GM21786 (cell line): ENCODE results near the gene SLC35G6.
"Not testable (repeated sequence)": the region's sequence is repeated elsewhere in the genome, so short reads cannot be mapped to it uniquely, and the experiment has no call there.

ENCODE experiments used
- ATAC-seq: cut with Tn5 transposase; IDR thresholded peaks from one replicate; pipeline ENCODE4 v1.9.1; 2021; ENCODE audit not compliant: unreplicated experiment

The SLC35G6 gene

DNA sequence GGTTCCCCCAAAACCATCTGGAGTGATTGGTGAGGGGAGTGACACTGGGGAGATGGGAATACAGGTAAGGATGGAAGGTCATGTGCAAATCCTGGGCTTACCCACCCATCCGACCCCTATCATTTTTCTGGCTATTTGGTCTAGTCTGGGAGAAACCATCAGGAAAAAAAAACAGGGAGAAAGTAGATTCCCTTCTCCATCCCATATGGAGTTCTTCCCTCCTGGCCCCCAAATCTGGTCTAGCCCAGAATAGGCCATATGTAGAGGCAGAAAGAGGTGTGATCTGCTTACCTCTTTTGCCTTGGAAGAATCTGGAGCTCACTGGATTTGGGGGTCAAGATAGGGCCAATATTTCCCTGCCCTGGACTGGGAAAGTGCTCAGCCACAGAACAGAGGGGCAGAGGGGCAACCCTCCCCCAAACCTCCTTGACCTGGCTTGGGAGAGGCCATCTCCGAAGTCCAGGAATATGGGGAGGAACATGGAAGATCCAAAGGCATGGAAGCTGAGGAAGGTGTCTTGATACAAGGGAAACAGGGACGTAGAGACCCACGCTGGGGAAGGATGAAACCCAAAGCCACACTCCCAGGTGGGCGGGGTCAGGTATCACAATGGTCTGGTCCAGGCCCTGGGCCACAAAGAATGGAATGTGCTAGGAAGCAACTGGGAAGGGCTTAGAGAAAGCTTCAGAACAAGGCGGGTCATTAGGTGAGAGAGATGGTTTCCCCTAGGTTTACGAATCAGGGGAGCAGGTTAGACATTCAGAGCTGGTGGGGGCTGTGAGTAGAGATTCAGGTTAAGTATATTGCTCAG, 20.2 kb upstream of the SLC35G6 start:
- no peak for ATAC-seq

DNA sequence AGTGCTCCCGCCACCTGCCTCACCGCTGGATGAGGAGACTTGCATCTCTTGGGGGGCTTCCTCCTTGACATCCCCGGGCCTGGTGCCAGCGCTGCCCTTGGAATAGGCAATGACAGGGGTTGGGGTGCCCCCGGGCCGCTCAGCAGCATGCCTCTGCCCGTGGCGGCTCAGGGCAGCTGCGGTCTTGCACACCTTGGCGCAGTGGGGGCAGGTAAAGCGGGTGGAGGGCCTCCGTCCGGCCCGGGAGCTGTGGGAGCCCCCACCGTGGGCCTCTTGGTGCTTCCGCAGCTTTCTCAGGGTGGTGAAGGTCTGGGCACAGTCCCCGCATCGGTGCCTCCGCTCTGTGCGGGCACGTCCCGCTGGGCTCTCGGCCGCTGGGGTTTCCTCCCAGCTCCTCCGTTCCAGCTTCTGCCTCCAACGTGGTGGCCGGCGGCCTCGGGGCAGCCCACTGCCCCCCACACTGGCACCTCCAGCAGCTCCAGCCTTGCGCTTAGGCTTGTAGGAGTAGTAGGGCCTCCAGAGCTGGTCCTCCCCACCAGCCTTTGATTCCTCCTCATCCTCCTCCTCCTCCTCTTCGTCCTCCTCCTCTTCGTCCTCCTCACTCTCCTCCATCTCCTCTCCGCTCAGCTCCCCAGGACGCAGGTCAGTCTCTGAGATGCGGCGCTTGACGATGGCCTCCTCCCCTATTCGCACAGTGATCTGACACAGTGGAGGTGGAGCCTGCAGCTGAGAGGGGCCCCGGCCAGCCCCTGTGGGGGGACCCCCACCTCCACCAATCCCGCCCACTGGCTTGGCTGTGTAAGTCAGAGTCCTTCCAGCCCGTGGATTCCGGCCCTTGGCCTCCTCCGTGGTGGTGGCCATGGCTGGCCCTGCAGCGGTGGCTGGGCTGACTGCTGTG, 18.5 kb upstream of the SLC35G6 start:
- no peak for ATAC-seq

DNA sequence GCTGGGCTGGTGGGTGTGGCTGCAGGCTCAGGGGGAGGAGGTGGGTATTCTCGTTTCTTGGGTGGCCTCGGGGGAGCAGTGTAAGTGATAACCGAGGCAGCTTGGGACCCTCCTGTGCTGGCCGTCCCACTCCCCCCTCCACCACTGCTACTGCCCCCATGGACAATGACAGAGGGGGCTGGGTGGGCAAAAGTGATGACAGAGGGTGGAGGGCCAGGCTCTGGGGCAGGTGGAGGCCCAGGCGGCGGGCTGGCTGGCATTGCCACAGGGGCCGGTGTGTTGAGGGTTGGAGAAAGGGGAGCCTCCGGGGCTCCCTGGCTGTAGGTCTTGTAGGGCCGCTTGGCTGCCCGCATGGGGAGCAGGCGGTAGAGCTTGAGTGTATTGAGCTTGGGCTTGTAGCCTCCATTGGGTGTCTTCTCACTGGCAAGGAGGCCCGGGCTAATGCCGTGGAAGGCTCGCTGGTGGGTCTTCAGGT, 17.8 kb upstream of the SLC35G6 start:
- no peak for ATAC-seq

DNA sequence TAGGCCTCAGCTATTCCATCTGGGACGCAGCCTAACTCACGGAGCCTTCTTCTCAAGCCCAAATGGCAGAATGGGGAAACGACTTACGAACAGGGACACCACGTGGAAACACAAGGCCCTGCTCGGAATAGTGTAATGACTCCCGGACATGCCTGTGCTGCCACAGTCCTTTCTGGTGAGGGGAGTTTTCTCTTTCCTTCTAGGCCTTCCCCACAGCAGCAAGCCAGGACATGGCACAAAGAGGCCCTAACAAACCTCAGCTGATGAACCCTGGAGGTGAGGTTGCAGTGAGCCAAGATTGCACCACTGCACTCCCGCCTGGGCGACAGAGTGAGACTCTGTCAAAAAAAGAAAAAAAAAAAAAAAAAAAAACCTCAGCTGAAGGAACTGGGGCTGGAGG, 17.2 kb upstream of the SLC35G6 start:
- no peak for ATAC-seq

DNA sequence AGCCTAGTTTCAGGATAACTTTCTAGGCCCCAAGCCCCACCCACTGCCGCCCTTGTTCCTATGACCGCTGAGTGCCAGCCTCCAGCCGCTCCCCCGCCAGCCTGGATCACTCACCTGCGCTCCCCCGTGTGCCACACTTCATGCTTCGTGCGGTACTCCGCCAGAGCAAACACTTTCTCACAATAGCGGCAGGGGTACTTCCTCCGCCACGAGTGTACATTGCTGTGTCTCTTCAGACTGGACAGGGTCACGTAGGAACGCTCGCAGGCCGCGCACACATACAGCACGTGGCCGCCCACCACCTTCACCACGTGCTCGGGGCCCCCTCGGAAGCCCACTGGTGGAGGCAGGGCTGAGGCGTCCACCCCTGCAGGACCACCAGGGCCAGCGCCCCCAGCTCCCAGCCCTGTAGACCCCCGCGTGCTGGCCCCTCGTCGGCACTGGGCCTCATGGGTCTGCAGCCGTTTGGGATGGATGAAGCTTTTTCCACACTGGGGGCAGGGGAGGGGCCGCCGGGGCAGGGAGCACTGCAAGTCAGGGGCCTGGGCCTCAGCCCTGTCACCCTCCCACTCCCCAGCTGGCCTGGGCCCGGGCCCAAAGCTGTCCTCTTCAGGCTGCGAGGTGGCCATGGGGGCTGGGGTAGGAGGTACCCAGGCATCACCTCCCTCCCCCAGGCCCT, 15.5 kb upstream of the SLC35G6 start:
- ATAC-seq, result no peak

DNA sequence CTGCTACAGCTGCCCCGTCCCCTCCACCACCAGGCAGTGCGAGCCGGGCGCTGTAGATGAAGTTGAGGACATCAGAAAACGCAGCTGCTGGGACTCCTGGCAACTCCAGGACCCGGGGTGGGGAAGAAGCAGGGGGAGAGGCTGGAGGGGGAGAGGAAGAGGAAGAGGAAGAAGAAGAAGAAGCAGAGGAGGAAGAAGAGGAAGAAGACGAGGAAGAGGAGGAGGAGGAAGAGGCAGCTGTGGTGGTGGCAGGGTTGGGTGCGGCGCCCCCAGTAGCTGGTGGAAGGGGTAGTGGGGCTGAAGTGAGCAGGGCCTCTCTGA, 15.0 kb upstream of the SLC35G6 start:
- ATAC-seq, result no peak

DNA sequence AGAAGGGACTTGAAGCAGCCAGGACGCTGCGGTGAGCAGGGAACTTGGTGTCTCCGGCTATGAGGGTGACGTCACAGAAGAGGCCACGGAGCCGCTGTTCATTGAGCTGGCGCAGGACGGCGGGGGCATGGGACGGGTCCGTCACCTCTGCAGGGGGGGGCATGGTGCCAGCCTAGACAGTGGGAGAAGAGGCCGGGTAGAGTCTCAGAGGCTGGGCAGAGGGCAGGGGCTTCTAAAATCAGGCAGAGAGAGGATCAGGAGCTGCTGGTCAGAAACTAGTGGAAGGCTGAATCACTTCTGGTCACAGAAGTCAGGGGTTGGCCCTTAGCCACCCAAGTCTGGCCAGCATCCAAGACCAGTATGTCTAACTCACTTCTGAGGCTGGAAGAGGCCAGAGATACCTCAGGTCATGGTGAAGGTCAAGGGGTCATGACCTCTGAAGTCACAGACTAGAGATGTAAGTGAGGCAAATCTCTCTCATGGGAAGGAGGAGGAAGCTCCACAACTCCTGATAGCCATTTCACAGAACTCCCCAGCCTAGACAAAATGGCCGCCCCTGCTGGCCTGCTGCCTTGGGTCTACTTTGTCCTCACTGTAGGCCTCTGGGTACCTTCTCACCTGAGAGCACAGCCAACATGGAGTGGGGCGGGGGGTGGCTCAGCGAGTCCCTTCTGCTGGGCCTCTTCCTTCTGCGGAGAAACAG, 14.5 kb upstream of the SLC35G6 start:
- ATAC-seq, result no peak

DNA sequence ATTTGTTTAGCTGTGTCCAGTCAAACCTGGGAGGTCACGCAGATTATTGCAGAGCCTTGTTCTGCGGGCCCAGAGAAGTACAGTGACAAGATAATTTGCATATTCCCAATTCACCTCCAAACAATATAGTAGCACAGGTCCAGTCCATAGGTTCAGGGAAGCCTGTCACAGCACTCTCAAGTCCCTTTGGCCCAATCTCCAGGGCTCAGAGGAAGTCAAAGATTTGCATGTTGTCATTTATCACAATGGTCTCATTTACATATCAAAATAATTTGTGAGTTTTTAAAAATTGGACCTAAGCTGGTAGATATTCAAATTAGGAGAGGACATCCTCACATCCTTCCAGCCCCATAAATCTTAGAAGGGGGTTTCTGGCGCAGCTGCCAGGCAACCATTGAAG, 13.7 kb upstream of the SLC35G6 start:
- no peak for ATAC-seq

DNA sequence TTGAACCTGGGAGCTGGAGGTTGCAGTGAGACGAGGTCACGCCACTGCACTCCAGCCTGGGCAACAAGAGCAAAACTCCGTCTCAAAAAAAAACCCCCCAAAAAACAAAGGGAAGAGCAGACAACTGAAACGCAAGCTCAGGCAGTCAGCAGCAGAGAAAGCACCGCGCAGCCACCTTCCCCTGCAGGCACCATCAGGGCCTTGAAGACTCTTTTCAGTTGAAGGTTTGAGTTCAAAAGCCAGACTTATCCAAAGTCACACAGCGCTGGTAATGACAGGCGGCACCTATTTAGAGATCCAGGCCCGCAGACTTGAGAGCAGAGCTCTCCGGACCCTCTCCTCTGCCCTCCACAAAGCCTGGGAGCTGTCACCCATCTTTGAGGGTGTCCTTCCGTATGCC, 13.0 kb upstream of the SLC35G6 start:
- ATAC-seq, result no peak

DNA sequence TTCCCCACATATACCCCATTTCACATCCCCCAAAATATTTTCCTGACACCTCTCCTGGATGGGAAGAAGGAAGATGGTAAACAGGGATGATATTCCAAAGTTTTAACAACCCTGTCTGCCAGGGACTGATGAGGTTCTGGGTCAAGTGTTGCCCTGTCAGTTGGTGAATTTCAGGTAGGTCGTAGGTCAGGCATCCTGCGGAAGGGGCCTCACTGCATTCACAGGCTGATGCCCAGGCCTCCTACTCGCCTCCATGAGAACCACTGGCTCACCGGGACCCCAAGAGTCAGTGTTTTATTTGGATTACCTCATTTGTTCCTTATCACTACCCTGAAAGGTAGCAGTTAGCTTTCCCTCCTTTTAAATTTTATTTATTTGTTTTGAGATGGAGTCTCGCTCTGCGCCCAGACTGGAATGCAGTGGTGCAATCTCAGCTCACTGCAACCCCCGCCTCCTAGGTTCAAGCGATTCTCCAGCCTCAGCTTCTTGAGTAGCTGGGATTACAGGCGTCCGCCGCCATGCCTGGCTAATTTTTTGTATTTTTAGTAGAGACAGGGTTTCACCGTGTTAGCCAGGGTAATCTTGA, 12.3 kb upstream of the SLC35G6 start:
- ATAC-seq, result no peak

DNA sequence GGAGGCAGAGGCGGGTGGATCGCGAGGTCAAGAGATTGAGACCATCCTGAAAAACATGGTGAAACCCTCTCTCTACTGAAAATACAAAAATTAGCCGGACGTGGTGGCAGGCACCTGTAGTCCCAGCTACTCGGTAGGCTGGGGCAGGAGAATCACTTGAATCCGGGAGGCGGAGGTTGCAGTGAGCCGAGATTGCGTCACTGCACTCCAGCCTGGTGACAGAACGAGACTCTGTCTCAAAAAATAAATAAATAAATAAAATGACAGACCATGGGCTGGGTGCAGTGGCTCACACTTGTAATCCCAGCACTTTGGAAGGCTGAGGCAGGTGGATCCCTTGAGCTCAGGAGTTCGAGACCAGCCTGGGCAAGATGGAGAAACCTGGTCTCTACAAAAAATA, 11.4 kb upstream of the SLC35G6 start:
- ATAC-seq, result not testable (repeated sequence)

DNA sequence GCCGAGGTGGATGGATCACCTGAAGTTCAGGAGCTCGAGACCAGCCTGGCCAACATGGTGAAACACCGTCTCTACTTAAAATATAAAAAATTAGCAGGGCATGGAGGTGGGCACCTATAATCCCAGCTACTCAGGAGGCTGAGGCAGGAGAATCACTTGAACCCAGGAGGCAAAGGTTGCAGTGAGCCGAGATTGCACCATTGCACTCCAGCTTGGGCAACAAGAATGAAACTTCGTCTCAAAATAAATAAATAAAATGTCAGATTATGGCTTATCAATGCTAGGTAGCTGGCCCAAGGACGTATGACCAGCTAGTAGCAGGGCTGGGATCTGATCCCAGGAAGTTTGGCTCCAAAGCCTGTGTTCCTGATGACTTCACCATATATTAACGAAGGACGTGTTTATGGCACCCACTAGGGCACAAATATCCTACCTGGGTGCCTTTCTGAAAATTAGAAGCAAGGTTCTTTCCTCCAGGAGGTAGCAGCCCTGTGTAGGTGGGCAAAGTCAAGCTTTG, 10.7 kb upstream of the SLC35G6 start:
- ATAC-seq, result not testable (repeated sequence)

DNA sequence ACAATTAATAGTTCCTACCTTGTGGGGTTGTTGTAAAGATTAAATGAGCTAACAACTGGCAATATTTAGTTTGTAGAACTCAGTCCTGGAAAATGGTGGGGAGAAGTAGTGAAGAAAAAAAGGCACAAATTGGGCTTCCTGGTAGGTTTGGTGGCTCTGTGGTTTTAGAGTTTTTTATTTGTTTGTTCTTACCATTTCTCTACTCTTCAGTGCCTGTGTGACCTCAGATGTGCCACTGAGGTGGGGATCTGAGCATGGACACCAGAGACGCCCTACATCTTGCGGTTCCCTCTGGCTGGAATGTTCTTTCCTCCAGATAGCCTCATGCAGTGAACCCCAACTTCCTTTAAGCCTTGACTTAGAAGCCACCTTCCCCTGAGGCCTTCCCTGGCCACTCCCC, 9.5 kb upstream of the SLC35G6 start:
- no peak for ATAC-seq

DNA sequence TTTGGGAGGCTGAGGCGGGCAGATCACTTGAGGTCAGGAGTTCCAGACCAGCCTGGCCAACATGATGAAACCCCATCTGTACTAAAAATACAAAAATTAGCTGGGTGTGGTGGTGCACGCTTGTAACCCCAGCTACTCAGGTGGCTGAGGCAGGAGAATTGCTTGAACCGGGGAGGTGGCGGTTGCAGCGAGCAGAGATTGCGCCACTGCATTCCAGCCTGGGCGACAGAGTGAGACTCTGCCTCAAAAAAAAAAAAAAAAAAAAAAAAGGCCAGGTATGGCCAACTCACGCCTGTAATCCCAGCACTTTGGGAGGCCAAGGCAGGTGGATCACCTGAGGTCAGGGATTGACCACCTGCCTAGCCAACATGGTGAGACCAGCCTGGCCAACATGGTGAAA, 6.5 kb upstream of the SLC35G6 start:
- not testable (repeated sequence) for ATAC-seq

DNA sequence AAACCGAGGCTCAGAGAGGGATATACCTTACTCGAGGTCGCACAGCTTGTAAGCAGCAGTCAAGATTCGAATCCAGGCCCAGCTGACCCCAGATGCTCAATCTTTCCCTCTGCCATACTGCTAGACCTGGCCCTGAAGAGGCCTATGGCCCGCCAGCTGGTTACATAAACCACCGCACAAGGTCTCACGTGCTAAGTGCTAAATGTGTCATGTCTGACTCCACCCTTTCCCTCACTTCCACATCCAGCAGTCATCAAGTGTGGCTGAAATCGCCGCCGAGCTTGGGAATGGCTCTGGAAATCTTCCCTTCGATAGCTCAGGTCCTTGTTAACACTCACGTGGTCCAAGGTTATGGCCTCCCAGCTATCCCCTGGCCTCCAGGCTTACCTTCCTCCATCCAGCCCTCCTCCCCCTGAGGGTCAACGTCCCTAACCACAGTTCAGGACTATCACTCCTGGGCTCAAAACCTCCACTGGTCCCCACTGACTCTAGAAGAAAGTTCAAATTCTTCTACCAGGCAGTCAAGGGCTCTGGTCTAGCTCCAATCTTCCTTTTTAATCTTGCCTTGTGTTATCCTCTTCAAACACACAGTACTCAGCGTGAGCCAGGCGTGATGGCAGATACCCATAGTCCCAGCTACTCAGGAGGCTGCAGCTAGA, 5.4 kb upstream of the SLC35G6 start:
- ATAC-seq, result no peak

DNA sequence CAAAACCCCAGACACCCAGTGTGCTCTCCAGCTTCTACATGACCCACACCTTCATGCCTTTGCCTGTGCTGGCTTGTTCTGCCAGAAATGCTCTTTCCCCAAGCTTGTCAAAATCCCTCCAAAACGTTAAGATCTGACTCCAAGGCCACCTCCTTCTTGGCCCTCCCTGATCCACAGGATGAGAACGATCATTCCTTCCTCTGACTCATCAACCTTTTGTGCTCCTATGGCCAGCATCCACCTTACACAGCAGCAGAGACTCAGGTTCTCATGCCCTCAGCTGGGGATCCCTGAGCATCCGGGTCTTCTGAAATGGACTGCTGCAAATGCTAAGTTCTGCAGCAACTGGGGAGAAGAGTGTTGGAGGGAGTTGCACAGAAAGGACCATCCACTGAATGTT, 4.8 kb upstream of the SLC35G6 start:
- ATAC-seq, result no peak

DNA sequence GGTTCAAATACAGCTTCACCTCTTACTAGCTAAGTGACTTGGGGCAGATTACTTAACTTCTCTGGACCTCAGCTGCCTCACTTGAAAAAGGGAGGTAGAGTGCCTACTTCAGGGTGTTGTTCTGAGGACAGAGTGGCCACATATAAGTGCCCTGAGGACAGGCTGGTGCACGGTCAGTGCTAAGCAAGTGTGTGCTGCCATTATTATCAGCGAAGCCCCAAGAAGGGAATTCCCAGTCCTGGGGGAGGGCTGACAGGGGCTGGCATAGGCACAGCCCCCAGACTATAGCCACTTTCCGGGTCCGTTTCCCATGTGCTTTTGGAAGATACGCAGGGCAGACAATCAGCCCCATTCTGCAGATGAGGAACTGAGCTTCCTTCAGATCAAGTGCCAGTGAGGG, 4.3 kb upstream of the SLC35G6 start:
- no peak for ATAC-seq

DNA sequence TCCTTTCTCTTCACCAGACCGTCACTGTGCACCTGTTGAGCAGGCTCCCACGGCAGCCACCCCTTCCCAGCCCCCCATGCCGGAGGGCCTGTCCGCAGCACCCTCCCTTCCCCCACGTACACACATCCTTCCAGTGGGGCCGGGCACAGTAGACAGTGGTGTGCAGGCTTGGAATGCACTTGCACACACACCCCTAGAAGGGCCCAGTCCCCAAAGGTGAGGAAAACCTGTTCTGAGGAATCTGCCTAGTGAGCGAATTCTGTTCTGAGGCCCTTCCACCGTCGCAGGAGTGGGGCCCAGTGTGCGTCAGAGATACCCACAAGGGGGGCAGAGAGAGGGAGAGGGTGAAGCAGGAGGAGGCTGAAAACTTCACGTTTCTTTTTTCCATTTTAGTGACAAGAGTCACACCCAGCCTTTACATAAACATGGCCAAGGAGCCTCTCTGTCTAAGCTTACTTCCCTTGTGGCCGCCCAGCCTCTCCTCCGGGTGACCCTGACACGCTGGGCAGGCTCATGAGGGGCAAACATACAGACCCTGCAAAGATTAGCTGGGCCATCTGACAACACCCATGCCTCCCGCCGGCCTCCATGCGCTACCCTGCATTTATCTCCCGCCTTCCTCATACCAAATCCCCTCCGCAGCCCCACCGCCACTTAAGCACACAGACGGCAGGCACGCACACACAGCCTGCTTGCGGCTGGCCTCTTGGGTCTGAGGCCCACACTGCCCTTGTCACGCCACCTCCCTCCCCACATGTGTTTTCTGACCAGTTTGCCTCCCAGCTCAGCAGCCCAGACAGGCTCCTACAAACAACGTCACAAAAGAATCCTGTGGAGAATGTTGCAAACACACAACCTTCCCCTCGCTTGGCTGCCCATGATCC, 3.6 kb upstream of the SLC35G6 start:
- no peak for ATAC-seq
